Measurements from ENCODE around the gene FAM20B. TPM values are rescaled to one million over a fixed set of nuclear protein-coding genes. Genes with fewer than 3 reads are reported as not detected.
A peak's percentile ranks its signal among the peaks of the same experiment; 100 is the strongest.

FAM20B gene
- total and polyA plus RNA-seq, 2 of the 13 experiments (the other 11 are each of a cell fraction or from before 2014, with no cell fraction given): 13.8 to 26.9 TPM

GRCh38 chr1:179081687-179082332, 56.1 kb downstream of the FAM20B start, which contains the start of gene TOR3A (continued):
- TF ChIP-seq PBX3 (CRISPR knock-in tag; IDR thresholded peaks at IDR 0.05; ENCODE audit: borderline replicate concordance): peak; percentile 81; the same call in 1 of the 2 replicates
- TF ChIP-seq ZNF670 (CRISPR knock-in tag; IDR thresholded peaks at IDR 0.05; ENCODE audit: borderline replicate concordance): peak; percentile 86; the same call in 1 of the 2 replicates
- peak; percentile 74 to 75 for TF ChIP-seq POLR2A (IDR thresholded peaks at IDR 0.05; ENCODE audit: insufficient read depth in 1 of 2, low read depth in 2 of 2, low read length in 2 of 2)
- TF ChIP-seq BRD4 (CRISPR knock-in tag; IDR thresholded peaks at IDR 0.05): peak; percentile 83
- TF ChIP-seq ZBED4 (CRISPR knock-in tag; IDR thresholded peaks at IDR 0.05; ENCODE audit: borderline replicate concordance): peak; percentile 73
- peak; percentile 83; the same call in 1 of the 2 replicates for TF ChIP-seq ZIK1 (CRISPR knock-in tag; IDR thresholded peaks at IDR 0.05; ENCODE audit: borderline replicate concordance, low read depth)
- TF ChIP-seq ZNF546 (CRISPR knock-in tag; conservative IDR thresholded peaks at IDR 0.05): 0 out of 2 replicates have a peak, but pooled peaks have one; percentile 5
- TF ChIP-seq TEAD2 (CRISPR knock-in tag; IDR thresholded peaks at IDR 0.05): peak; percentile 29; the same call in 1 of the 2 replicates
- peak; percentile 76 for TF ChIP-seq ELF1 (CRISPR knock-in tag; IDR thresholded peaks at IDR 0.05)
- TF ChIP-seq E2F5 (CRISPR knock-in tag; conservative IDR thresholded peaks at IDR 0.05): peak; percentile 67
- TF ChIP-seq SOX5 (CRISPR knock-in tag; IDR thresholded peaks at IDR 0.05; ENCODE audit: borderline replicate concordance): 0 out of 2 replicates have a peak, but pooled peaks have one; percentile 24
- peak; percentile 48 for TF ChIP-seq MED8 (CRISPR knock-in tag; IDR thresholded peaks at IDR 0.05; ENCODE audit: insufficient replicate concordance)
- TF ChIP-seq KDM2A (CRISPR knock-in tag; IDR thresholded peaks at IDR 0.05; ENCODE audit: borderline replicate concordance, low read depth): peak; percentile 89; the same call in 1 of the 2 replicates
- peak; percentile 94 for TF ChIP-seq REPIN1 (CRISPR knock-in tag; IDR thresholded peaks at IDR 0.05; ENCODE audit: borderline replicate concordance, low read depth)
- peak; percentile 83 for TF ChIP-seq ZNF563 (CRISPR knock-in tag; IDR thresholded peaks at IDR 0.05)
- peak; percentile 45; the same call in 1 of the 2 replicates for TF ChIP-seq CAMTA2 (CRISPR knock-in tag; IDR thresholded peaks at IDR 0.05; ENCODE audit: borderline replicate concordance)
- peak; percentile 64; the same call in 1 of the 2 replicates for TF ChIP-seq ZGPAT (CRISPR knock-in tag; IDR thresholded peaks at IDR 0.05)
- TF ChIP-seq ZNF724P (CRISPR knock-in tag; IDR thresholded peaks at IDR 0.05; ENCODE audit: borderline replicate concordance): peak; percentile 34; the same call in 1 of the 2 replicates
